Ramos (cell line): ENCODE results near the gene ZNF154.

Source experiments
- in situ Hi-C: fragments of 300-500 bp; cut with MboI; formaldehyde crosslinking; loops from one replicate; pipeline ENCODE4 v1.14.3; 2022; ENCODE audit warnings: low sequenced_read_pairs; ENCODE audit not compliant: unreplicated experiment

ZNF154 gene

GRCh38 chr19:57682226-57682766 is 26.7 kb downstream of the ZNF154 start:
- in situ Hi-C loops = no loop called here

- in situ Hi-C loops = no loop called here
Observed at GRCh38 chr19:57675881-57676280, 33.1 kb downstream of the ZNF154 start.

GRCh38 chr19:57672466-57672865 is 36.5 kb downstream of the ZNF154 start:
- in situ Hi-C loops = no loop called here

GRCh38 chr19:57671124-57671895 is 37.7 kb downstream of the ZNF154 start:
- in situ Hi-C loops = no loop called here

- in situ Hi-C loops = no loop called here
Observed at GRCh38 chr19:57668635-57669034, 40.4 kb downstream of the ZNF154 start, which contains the start of gene ZSCAN4. Gene ZSCAN4 (plus strand): TSS chr19:57668935. CDS start chr19:57676146, 7,211 bp downstream.

GRCh38 chr19:57667228-57667627 is 41.8 kb downstream of the ZNF154 start:
- in situ Hi-C loops = no loop called here

- in situ Hi-C loops = no loop called here
Observed at GRCh38 chr19:57665261-57665806, 43.7 kb downstream of the ZNF154 start.

- in situ Hi-C loops = no loop called here
Observed at GRCh38 chr19:57664269-57665127, 44.5 kb downstream of the ZNF154 start.

GRCh38 chr19:57656346-57656745 is 52.7 kb downstream of the ZNF154 start:
- in situ Hi-C loops = no loop called here

GRCh38 chr19:57655443-57655842 is 53.6 kb downstream of the ZNF154 start:
- in situ Hi-C loops = no loop called here

GRCh38 chr19:57653689-57654088 is 55.3 kb downstream of the ZNF154 start:
- in situ Hi-C loops = no loop called here

GRCh38 chr19:57651654-57651996 is 57.4 kb downstream of the ZNF154 start:
- in situ Hi-C loops = no loop called here

- in situ Hi-C loops = no loop called here
Observed at GRCh38 chr19:57648331-57649003, 60.5 kb downstream of the ZNF154 start.
